Coronary artery (tissue), 2 donors: ENCODE measurements around the gene MCRIP2.

Source experiments
- DNase-seq: peaks from one replicate; pipeline ENCODE4 v3.0.0-alpha.2; 2017; ENCODE audit warnings: low spot score
- H3K27ac ChIP-seq, 2 donors: fragments of 200-600 bp; sonication (generic); one replicate each; pipeline ENCODE4 v1.5.1; 2016 to 2019
- H3K4me3 ChIP-seq: fragments of 200-600 bp; sonication (generic); 2 replicates; pipeline ENCODE4 v1.5.1; 2016; ENCODE audit warnings: mild to moderate bottlenecking, moderate library complexity
- TF ChIP-seq, protein P1 (sequence below): fragments of 200-600 bp; sonication (generic); IDR thresholded peaks from one replicate; pipeline ENCODE4 v1.5.1; 2019; ENCODE audit warnings: antibody characterized with exemption

MCRIP2 gene, protein sequence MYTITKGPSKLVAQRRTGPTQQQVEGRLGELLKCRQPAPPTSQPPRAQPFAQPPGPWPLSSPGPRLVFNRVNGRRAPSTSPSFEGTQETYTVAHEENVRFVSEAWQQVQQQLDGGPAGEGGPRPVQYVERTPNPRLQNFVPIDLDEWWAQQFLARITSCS

DNA sequence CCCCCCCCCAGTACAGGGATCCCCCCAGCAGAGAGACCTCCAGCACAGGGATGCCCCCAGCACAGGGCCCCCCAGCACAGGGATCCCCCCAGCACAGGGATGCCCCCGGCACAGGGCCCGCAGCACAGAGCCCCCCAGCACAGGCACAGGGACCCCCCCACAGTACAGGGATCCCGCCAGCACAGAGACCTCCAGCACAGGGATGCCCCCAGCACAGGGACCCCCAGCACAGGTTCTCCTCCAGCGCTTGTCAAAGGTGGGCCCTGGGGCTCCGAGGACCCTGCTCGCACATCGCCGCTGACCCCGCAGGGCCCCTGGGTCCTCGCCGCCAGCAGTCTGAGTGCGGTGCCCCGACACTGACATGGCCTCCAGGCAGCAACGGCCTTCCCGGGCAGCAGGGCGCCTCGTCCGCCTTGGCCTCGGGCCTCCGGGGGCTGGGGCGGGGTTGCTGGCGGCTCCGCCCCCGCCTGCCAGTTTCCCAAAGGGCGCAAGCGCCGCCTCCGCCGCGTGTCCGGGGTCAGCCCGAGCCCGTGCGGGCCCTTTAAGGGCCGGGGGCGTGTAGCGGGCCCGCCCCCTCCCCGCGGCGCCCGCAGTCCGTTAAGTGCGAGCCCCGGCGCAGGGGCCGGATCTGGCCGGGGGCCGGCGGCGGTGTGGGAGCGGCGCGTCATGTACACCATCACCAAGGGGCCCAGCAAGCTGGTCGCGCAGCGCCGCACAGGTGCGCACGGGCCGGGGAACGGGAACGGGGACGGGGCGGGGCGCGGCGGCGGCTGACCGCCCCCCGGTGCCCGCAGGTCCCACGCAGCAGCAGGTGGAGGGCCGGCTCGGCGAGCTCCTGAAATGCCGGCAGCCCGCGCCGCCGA, at the start of gene MCRIP2:
Gene MCRIP2 (plus strand): TSS at position 503 of the 863 bp plus-strand sequence. CDS start 164 bp downstream, at position 667.
- peak within 1 kb of the TSS; percentile 73 to 93 for H3K27ac ChIP-seq
- DNase-seq = peak; percentile 88
- TF ChIP-seq, protein P1, sequence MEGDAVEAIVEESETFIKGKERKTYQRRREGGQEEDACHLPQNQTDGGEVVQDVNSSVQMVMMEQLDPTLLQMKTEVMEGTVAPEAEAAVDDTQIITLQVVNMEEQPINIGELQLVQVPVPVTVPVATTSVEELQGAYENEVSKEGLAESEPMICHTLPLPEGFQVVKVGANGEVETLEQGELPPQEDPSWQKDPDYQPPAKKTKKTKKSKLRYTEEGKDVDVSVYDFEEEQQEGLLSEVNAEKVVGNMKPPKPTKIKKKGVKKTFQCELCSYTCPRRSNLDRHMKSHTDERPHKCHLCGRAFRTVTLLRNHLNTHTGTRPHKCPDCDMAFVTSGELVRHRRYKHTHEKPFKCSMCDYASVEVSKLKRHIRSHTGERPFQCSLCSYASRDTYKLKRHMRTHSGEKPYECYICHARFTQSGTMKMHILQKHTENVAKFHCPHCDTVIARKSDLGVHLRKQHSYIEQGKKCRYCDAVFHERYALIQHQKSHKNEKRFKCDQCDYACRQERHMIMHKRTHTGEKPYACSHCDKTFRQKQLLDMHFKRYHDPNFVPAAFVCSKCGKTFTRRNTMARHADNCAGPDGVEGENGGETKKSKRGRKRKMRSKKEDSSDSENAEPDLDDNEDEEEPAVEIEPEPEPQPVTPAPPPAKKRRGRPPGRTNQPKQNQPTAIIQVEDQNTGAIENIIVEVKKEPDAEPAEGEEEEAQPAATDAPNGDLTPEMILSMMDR = no peak
- peak within 1 kb of the TSS; percentile 98 for H3K4me3 ChIP-seq

DNA sequence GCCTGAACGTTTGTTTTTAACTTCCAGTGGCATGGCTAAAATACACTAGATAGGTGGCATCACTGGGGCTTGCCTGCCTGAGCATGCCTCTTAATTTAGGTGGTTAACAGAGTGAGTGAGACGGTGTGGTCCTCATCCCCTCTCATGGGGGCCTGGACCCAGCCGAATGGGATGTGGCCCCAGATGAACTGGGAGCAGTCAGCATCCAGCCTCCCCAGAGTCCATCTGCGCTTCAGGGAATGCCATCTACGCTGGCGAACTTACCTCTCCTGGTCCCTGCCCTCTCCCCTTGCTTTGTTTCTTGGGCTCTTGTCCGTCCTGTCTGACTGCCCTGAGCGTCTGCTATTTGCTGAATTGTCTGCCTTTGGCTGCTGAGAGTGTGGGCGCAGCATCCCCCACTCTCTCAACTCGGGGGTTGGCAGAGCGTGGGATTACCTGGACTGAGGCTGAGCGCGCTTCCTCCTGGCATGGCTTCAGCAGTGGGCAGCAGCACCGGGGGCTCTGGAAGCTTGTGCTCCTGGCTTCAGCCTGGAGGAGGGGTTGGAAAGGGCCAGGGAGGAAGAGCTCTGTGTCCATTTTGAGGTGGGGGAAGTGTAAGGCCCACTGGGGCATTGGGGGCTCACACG, 49.6 kb upstream of the MCRIP2 start:
- no peak overlapping the region for H3K27ac ChIP-seq

DNA sequence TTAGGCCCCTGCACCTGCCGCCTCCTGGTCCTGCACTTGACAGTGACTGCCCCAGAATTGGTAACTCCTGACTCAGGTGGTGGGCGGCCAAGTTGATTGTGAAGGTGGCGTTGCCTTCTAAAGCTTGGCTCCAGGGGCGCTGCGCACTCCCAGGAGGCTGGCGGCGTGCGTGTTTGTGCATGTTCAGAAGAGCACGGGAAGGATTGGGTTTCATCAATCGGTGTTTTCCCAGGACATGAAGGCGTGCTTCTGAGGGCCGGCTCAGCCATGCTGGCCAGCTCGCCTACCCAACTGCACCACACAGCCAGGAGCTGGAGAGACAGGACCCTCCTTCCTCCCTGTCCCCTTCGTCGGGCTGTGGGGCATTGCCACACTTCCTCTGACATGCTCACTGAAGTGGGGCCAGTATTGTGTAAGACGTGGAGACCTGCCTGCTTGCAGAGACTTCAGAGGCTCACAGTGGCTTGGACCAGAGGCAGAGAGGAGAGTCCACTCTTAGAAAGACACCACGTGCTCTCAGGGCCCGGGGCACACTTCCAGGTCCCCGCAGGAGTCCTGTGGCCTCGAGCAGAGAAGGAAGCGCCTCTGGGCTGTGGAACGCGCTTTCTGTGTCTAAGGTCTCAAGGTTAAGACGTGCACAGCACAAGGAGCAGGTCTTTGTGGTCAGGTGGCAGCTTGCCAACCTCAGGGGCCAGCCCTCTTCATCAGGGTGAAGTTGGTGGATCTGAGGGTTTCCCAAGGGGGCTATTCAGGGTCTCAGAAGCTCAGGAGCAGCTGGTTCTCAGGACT, 48.9 kb upstream of the MCRIP2 start:
- DNase-seq = no peak
- TF ChIP-seq, protein P1 = no peak
- H3K27ac ChIP-seq = no peak overlapping the region
- no peak overlapping the region for H3K4me3 ChIP-seq

More for the DNA sequence above, 49.6 kb upstream of the MCRIP2 start:
- no peak overlapping the region for H3K4me3 ChIP-seq
- no peak for DNase-seq
- TF ChIP-seq, protein P1 = no peak

DNA sequence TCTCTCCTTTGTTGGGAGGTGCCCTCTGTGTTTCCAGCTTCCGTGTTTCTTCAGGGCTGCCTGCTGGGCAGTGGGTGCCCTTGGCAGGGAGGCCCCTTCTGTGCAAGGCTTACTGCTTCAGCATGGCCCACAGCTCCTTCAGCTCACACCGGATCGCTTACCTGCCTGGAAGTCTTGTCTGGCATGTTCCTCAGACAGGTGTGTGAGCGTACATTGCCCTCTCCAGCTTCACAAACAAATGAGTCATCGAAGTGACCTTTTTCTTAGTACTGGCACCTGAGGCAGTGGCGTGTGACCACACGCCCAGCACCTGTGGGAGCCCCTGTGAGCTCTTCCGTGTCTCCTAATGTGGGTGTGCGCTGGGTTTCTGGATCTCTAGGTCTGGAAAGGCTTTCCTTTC, 48.2 kb upstream of the MCRIP2 start:
- no peak for DNase-seq
- no peak overlapping the region for H3K4me3 ChIP-seq
- TF ChIP-seq, protein P1 = no peak
- no peak overlapping the region for H3K27ac ChIP-seq

DNA sequence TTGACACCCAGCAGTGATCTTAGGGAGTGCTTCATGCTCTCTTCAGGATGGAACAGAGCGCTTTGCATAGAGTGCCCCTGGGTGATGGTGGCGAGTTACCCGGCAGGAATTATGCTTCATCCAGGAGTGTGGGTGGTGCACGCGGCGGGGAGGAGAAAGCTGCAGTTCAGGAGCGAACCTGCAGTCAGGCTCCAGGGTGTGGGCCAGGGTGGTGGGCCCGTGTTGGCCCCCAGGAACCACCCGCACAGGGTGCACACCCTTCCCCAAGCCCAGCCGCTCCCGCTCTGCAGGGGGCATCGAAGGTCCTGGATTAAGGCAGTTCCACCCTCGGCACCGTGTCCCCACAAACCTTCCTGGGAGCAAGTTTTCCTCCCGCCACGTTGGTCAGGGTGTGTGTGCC, 47.8 kb upstream of the MCRIP2 start:
- Histone ChIP-seq H3K4me3 (no peak overlapping the region), H3K27ac (no peak overlapping the region)
- TF ChIP-seq, protein P1 = no peak
- DNase-seq = no peak

DNA sequence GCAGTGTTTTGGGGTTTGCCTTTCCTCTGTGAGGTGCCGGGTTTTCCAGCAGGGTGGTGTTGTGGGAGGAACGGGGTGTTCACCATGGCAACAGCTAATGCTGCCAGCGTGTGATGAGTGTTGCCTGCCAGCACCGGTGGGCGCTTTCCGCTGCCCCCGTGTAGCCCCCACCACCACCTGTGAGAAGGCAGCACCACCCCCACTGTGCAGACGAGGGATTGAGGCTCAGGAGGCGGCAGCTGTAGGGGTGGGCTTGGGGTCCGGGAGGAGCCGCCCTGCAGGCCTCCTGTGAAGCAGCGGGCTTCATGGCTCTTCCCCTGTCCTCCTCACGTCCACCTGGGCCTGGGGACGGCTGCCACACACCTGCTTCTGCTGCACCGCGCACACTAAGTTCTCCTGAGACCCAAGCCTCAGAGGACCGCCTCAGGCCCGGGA, 46.5 kb upstream of the MCRIP2 start:
- no peak overlapping the region for H3K4me3 ChIP-seq
- TF ChIP-seq, protein P1 = no peak
- no peak overlapping the region for H3K27ac ChIP-seq
- no peak for DNase-seq
